ENCODE measurements around the gene SLC19A1.

SLC19A1 gene

GRCh38 chr21:45499970-45500577 is 42.2 kb downstream of the SLC19A1 start:
- TF ChIP-seq CTCF (IDR thresholded peaks at IDR 0.05; ENCODE audit: control extremely low read depth, extremely low read depth, low read depth, missing control alignments): no peak
- no peak for DNase-seq (ENCODE audit: extremely low spot score)
- POLR2A ChIA-PET: no interaction called here
- CTCF ChIA-PET: no interaction called here

GRCh38 chr21:45499201-45499750 is 43.0 kb downstream of the SLC19A1 start:
- CTCF ChIA-PET: no interaction called here
- POLR2A ChIA-PET: no interaction called here
- no peak for TF ChIP-seq CTCF (IDR thresholded peaks at IDR 0.05; ENCODE audit: control extremely low read depth, extremely low read depth, low read depth, missing control alignments)
- no peak for DNase-seq (ENCODE audit: extremely low spot score)

- DNase-seq (ENCODE audit: extremely low spot score): no peak
- ChIA-PET POLR2A (no interaction called here), CTCF (no interaction called here)
- TF ChIP-seq CTCF (IDR thresholded peaks at IDR 0.05; ENCODE audit: control extremely low read depth, extremely low read depth, low read depth, missing control alignments): no peak
Observed at GRCh38 chr21:45498646-45499000, 43.6 kb downstream of the SLC19A1 start.

- no peak for TF ChIP-seq CTCF (IDR thresholded peaks at IDR 0.05; ENCODE audit: control extremely low read depth, extremely low read depth, low read depth, missing control alignments)
- no peak for DNase-seq (ENCODE audit: extremely low spot score)
- CTCF ChIA-PET: no interaction called here
- POLR2A ChIA-PET: no interaction called here
Observed at GRCh38 chr21:45497846-45498645, 44.2 kb downstream of the SLC19A1 start.

- no peak for DNase-seq (ENCODE audit: extremely low spot score)
- CTCF ChIA-PET: no interaction called here
- POLR2A ChIA-PET: no interaction called here
- TF ChIP-seq CTCF (IDR thresholded peaks at IDR 0.05; ENCODE audit: control extremely low read depth, extremely low read depth, low read depth, missing control alignments): no peak
Observed at GRCh38 chr21:45496968-45497845, 45.0 kb downstream of the SLC19A1 start.

- POLR2A ChIA-PET: no interaction called here
- no peak for DNase-seq (ENCODE audit: extremely low spot score)
- TF ChIP-seq CTCF (IDR thresholded peaks at IDR 0.05; ENCODE audit: control extremely low read depth, extremely low read depth, low read depth, missing control alignments): no peak
- CTCF ChIA-PET: no interaction called here
Observed at GRCh38 chr21:45496151-45496967, 45.9 kb downstream of the SLC19A1 start.

Measured in GM10248 (cell line).